ENCODE data around the gene CFAP61. TPM values are rescaled to one million over a fixed set of nuclear protein-coding genes. Genes with fewer than 3 reads are reported as not detected.

The CFAP61 gene
- total and polyA plus RNA-seq, 2 donors from 2014 or later = 0.58 to 2.6 TPM

DNA sequence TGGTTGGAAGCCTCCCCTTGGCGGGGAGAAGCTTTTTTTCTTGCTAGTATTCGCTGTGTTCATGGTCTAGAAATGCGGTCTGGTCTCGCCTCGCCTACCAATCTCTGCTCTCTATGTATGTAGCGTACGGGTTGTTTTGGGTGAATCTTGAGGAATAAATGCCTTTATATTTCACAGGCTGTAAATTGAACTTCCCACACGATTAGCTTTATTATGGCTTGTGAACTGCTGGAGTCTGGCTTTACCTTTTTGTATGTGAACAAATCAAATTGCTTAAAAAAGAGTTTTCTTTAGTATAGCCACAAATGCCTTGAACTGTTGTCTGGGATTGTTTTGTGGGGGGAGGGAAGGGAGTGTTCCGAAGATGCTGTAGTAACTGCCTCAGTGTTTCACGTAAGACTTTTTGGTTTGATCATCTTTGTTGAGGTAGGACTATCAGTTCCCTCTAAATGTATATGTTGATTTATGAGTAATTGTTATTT, 317.8 kb downstream of the CFAP61 start:
- H3K4me3 ChIP-seq (ENCODE audit: low read length in 3 of 3) = no peak overlapping the region
- peaks cover 52% of the 10 kb centered on the region for H3K27me3 ChIP-seq (ENCODE audit: control insufficient read depth, insufficient read depth, low read length)
- TF ChIP-seq, protein P1, sequence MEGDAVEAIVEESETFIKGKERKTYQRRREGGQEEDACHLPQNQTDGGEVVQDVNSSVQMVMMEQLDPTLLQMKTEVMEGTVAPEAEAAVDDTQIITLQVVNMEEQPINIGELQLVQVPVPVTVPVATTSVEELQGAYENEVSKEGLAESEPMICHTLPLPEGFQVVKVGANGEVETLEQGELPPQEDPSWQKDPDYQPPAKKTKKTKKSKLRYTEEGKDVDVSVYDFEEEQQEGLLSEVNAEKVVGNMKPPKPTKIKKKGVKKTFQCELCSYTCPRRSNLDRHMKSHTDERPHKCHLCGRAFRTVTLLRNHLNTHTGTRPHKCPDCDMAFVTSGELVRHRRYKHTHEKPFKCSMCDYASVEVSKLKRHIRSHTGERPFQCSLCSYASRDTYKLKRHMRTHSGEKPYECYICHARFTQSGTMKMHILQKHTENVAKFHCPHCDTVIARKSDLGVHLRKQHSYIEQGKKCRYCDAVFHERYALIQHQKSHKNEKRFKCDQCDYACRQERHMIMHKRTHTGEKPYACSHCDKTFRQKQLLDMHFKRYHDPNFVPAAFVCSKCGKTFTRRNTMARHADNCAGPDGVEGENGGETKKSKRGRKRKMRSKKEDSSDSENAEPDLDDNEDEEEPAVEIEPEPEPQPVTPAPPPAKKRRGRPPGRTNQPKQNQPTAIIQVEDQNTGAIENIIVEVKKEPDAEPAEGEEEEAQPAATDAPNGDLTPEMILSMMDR (IDR thresholded peaks at IDR 0.05; ENCODE audit: borderline replicate concordance, extremely low read depth, insufficient read depth) = no peak
- intact Hi-C loops (cut with DNase I) = loop anchor here (10.0 kb wide), 1 partner anchor 65 kb away; no protein-coding TSS in a partner anchor
- DNase-seq = no peak
- H3K27ac ChIP-seq (ENCODE audit: low read depth in 2 of 2, low read length in 2 of 2) = no peak overlapping the region
- FAIRE-seq = no peak
- H3K4me1 ChIP-seq (ENCODE audit: control insufficient read depth in 2 of 3, insufficient read depth in 2 of 3, low read depth in 1 of 3, low read length in 3 of 3) = peaks cover 0 to 8% (median 0%) of the 10 kb centered on the region in 3 donors
- no peaks in the 10 kb centered on the region for H3K36me3 ChIP-seq (ENCODE audit: control insufficient read depth in 2 of 3, insufficient read depth in 3 of 3, low read length in 3 of 3)
- no peak overlapping the region for H3K9ac ChIP-seq (ENCODE audit: low read length in 3 of 3)
- no peaks in the 10 kb centered on the region for H3K9me3 ChIP-seq (ENCODE audit: control insufficient read depth in 2 of 3, insufficient read depth in 1 of 3, low read length in 3 of 3)

DNA sequence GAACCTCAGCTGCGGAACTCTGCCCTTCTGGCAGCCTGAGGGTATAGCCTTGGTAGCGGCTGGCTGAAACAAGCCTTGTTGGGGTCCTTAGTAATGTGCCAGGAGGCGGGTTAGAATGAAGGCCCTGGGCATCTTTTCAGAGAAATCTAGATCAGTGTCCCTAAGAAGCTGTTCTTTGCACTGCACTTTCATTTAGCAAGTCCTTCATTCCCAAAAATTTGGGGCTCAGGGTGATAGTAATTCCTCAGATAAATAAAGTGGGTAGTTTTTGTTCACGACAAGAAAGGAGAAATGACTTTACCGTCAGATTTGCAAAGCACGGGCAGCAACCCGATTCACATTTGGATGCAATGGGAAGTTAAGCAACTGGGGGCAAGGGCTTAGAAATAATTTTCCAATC, 318.8 kb downstream of the CFAP61 start:
- no peaks in the 10 kb centered on the region for H3K36me3 ChIP-seq (ENCODE audit: control insufficient read depth in 2 of 3, insufficient read depth in 3 of 3, low read length in 3 of 3)
- H3K4me1 ChIP-seq (ENCODE audit: control insufficient read depth in 2 of 3, insufficient read depth in 2 of 3, low read depth in 1 of 3, low read length in 3 of 3) = peaks cover 0 to 8% (median 0%) of the 10 kb centered on the region in 3 donors
- H3K9ac ChIP-seq (ENCODE audit: low read length in 3 of 3) = no peak overlapping the region
- H3K4me3 ChIP-seq (ENCODE audit: low read length in 3 of 3) = no peak overlapping the region
- H3K27ac ChIP-seq (ENCODE audit: low read depth in 2 of 2, low read length in 2 of 2) = no peak overlapping the region
- H3K9me3 ChIP-seq (ENCODE audit: control insufficient read depth in 2 of 3, insufficient read depth in 1 of 3, low read length in 3 of 3) = no peaks in the 10 kb centered on the region
- TF ChIP-seq, protein P1 (IDR thresholded peaks at IDR 0.05; ENCODE audit: borderline replicate concordance, extremely low read depth, insufficient read depth) = no peak
- no peak for DNase-seq
- no peak for FAIRE-seq
- H3K27me3 ChIP-seq (ENCODE audit: control insufficient read depth, insufficient read depth, low read length) = peaks cover 44% of the 10 kb centered on the region
- intact Hi-C loops (cut with DNase I) = loop anchor here (10.0 kb wide), 1 partner anchor 64 kb away; no protein-coding TSS in a partner anchor

DNA sequence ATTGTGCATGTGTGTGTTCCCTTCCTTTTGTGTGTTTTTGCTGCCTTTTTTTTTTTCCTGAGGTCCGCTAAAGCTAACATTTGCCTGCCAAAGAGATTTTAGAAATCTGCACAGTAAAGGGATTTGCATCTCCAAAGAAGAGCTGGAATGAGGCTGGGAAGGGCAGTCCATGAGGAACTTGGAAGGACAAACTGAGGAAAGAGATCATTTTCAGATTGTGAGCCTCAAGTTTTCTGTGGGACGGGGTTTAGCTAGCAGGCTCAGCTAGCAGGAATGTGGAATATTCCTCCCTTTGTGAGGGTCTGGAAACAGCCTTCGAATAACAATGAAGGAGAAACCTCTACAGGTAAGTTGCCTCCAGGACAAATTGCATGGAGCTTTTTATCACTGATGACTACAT, 319.3 kb downstream of the CFAP61 start:
- intact Hi-C loops (cut with DNase I) = loop anchor here (10.0 kb wide), 1 partner anchor 63 kb away; no protein-coding TSS in a partner anchor
- H3K9ac ChIP-seq (ENCODE audit: low read length in 3 of 3) = no peak overlapping the region
- DNase-seq (no peak), FAIRE-seq (no peak)
- H3K27ac ChIP-seq (ENCODE audit: low read depth in 2 of 2, low read length in 2 of 2) = no peak overlapping the region
- peaks cover 40% of the 10 kb centered on the region for H3K27me3 ChIP-seq (ENCODE audit: control insufficient read depth, insufficient read depth, low read length)
- H3K9me3 ChIP-seq (ENCODE audit: control insufficient read depth in 2 of 3, insufficient read depth in 1 of 3, low read length in 3 of 3) = no peaks in the 10 kb centered on the region
- TF ChIP-seq, protein P1 (IDR thresholded peaks at IDR 0.05; ENCODE audit: borderline replicate concordance, extremely low read depth, insufficient read depth) = no peak
- H3K4me3 ChIP-seq (ENCODE audit: low read length in 3 of 3) = no peak overlapping the region
- peaks cover 0 to 8% (median 0%) of the 10 kb centered on the region in 3 donors for H3K4me1 ChIP-seq (ENCODE audit: control insufficient read depth in 2 of 3, insufficient read depth in 2 of 3, low read depth in 1 of 3, low read length in 3 of 3)
- no peaks in the 10 kb centered on the region for H3K36me3 ChIP-seq (ENCODE audit: control insufficient read depth in 2 of 3, insufficient read depth in 3 of 3, low read length in 3 of 3)

All from kidney (tissue), 14 donors.